ENCODE data around the gene EHMT1. TPM values are rescaled to one million over a fixed set of nuclear protein-coding genes. Genes with fewer than 3 reads are reported as not detected.

Gene EHMT1
- total RNA-seq, 2 experiments from 2014 or later = 111 to 118 TPM

DNA sequence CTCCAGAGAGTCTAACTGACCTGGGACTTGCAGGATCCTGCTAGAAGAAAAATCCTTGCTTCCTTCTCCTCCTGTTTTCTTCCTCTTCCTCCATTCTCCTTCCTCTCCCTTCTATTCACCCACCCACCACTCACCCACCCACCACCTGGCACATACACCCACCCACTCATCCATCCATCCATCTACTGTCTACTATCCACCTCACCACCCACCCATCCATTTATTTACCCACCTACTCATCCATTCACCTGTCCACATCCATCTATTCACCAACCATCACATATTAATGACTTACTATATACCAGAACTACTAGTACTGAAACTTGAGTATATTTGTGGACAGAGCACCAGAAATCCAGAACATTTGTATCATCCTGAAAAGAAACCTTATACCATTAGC lies 49.4 kb downstream of the EHMT1 start:
- H3K4me1 Mint-ChIP-seq = peaks cover 24% of the 10 kb centered on the region
- H3K9me3 Mint-ChIP-seq = no peaks in the 10 kb centered on the region
- DNase-seq (no peak), ATAC-seq (ENCODE audit: low read depth) (no peak)
- POLR2A ChIA-PET = no interaction called here
- H3K27me3 Mint-ChIP-seq = no peaks in the 10 kb centered on the region
- H3K36me3 Mint-ChIP-seq = peaks cover 12% of the 10 kb centered on the region
- no peak overlapping the region for H3K4me3 Mint-ChIP-seq
- H3K27ac Mint-ChIP-seq = no peak overlapping the region

DNA sequence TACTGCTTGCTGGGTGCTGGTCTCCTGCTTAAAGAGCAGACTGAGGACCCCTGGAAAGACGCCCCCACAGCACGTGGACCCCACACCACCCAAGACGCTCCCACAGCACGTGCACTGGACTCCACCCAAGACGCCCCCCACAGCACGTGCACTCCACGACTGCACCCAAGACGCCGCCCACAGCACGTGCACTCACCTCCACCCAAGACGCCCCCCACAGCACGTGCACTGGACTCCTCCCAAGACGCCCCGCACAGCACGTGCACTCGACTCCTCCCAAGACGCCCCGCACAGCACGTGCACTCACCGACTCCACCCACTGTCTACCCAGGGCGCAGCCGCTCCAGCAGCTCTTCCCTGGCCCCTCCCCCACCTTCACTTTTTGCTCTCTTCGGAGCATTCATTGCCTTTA lies 50.5 kb downstream of the EHMT1 start:
- H3K4me3 Mint-ChIP-seq = no peak overlapping the region
- H3K9me3 Mint-ChIP-seq = no peaks in the 10 kb centered on the region
- no peaks in the 10 kb centered on the region for H3K27me3 Mint-ChIP-seq
- DNase-seq (no peak), ATAC-seq (ENCODE audit: low read depth) (no peak)
- no peak overlapping the region for H3K27ac Mint-ChIP-seq
- POLR2A ChIA-PET = no interaction called here
- peaks cover 12% of the 10 kb centered on the region for H3K36me3 Mint-ChIP-seq
- H3K4me1 Mint-ChIP-seq = peaks cover 25% of the 10 kb centered on the region

DNA sequence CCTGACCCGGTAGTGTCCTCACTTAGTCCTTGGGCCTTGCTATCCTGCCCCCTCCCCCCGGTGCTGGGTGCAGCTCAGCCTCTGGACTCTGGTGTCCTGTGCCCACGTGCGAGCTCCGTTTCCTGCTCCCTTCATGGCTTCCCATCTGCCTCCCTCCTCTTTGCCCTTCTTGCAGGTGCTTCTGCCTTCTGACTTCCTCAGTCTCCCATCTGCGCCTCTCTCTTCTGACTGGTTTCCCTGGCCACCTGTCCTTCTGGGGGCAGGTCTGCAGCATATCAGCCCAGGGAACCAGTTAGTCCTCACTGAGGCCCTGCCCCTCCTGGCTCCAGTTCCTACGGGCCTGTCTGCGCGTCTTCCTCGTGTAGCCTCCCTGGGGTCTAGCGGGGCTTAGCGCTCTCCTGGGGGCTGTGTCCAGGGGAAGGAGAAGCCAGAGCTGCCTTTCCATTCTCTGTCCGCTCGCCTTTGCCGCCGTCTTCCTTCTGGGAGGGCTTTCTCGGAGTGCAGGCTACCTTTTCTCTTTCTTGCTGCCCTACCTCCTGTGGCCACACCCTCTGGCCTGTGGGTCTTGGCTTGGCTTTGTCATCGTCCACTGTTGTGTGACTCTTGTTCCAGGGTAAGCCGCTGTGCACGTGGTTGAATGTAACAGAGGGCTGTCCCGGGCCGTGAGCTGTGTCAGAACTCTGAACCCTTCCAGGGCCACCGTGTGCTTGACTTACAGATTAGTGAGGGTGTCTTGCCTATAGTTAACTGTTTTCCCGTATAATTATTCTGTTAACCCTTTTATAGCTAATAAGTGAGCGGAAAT lies 51.8 kb downstream of the EHMT1 start:
- H3K27ac Mint-ChIP-seq = peak overlapping the region; percentile 39
- H3K4me3 Mint-ChIP-seq = no peak overlapping the region
- POLR2A ChIA-PET = no interaction called here
- H3K36me3 Mint-ChIP-seq = peaks cover 14% of the 10 kb centered on the region
- H3K4me1 Mint-ChIP-seq = peaks cover 21% of the 10 kb centered on the region
- DNase-seq (no peak), ATAC-seq (ENCODE audit: low read depth) (no peak)
- no peaks in the 10 kb centered on the region for H3K27me3 Mint-ChIP-seq
- H3K9me3 Mint-ChIP-seq = no peaks in the 10 kb centered on the region

DNA sequence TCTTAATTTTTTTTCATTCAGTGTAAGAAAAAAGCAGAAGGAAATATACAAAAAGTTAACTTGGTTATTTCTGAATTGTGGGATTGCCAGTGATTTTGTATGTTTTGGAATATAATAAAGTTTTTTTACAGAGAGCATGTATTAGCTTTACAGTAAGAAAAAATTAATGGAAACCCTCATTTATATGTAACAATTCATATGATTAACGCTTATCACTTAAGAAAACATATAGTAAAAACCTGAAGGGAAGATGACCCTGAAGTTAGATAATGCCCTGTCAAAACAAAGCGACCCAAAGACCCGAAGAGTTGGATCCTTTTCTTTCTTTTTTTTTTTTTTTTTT lies 52.4 kb downstream of the EHMT1 start:
- no peaks in the 10 kb centered on the region for H3K9me3 Mint-ChIP-seq
- ATAC-seq (ENCODE audit: low read depth) (no peak), DNase-seq (no peak)
- H3K4me3 Mint-ChIP-seq = no peak overlapping the region
- peaks cover 21% of the 10 kb centered on the region for H3K4me1 Mint-ChIP-seq
- no peaks in the 10 kb centered on the region for H3K27me3 Mint-ChIP-seq
- no peak overlapping the region for H3K27ac Mint-ChIP-seq
- H3K36me3 Mint-ChIP-seq = peaks cover 14% of the 10 kb centered on the region
- POLR2A ChIA-PET = no interaction called here

DNA sequence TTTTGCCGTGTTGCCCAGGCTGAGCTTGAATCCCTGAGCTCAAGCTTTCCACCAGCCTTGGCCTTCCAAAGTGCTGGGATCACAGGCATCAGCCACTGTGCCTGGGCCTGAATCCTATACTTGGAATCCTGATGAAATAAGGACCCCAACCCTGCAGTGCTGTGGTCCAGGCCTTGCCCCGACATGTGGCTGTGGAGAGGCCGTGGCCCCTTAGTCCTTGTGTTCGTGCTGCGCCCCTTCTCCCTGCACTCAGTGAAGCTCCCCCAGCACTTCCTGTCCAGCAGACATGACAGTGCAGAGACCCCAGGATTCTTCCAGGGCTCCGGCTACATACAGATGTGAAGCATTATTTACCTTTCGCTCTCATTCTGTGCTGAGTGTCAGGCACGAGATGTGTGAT lies 52.9 kb downstream of the EHMT1 start:
- Mint-ChIP-seq H3K27me3 (no peaks in the 10 kb centered on the region), H3K4me1 (peaks cover 21% of the 10 kb centered on the region), H3K9me3 (no peaks in the 10 kb centered on the region), H3K4me3 (no peak overlapping the region), H3K36me3 (peaks cover 14% of the 10 kb centered on the region), H3K27ac (no peak overlapping the region)
- ATAC-seq (ENCODE audit: low read depth) (no peak), DNase-seq (no peak)
- POLR2A ChIA-PET = no interaction called here

DNA sequence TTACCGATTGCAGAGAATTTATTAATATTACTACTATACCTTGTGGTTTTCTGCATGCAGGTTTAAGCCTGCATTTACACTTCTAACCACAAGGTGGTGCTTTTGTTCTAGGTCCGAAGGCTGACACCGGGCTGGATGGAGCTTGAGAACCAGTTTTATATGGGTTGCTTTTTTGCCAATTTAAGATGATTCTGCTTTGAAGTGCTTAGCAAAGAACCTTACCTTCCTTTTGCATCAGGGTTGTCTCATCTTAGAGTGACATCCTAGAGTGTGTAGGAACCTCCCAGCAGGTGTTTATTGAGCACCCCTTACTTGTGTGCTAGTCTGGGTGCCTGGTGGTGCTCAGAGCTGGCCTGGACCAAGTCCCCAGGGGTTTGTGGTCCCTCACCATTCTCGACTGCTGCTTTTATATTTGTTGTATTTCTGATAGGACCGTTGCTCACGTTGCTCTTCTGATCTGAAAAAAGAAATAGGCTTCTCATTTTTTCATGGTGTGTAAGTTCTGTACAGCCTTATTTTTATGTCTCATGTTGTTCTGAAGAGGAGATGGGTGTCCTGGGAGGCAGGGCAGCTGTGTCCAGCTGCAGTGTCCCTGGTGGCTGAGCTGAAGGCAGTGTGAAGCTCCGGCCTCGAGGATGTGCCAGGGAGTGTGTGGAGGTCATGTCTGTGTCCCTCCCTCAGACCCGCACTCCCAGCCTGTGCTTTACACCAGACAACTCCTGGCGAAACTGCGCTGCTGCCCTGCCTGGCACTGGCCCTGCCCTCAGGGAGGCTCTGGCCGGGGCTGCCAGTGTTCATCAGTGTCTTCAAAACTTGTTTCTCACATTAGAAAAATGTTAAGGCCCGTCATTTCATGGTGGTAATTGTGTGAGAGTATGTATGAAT lies 54.3 kb downstream of the EHMT1 start:
- H3K4me1 Mint-ChIP-seq = peaks cover 20% of the 10 kb centered on the region
- peaks cover 11% of the 10 kb centered on the region for H3K36me3 Mint-ChIP-seq
- H3K27me3 Mint-ChIP-seq = no peaks in the 10 kb centered on the region
- ATAC-seq (ENCODE audit: low read depth) = peak; percentile 44
- DNase-seq = no peak
- no peak overlapping the region for H3K4me3 Mint-ChIP-seq
- H3K9me3 Mint-ChIP-seq = no peaks in the 10 kb centered on the region
- POLR2A ChIA-PET = interaction anchor here (0.6 kb wide), 1 partner anchor 122 kb away, joined by 4 read pairs; no protein-coding TSS in a partner anchor
- H3K27ac Mint-ChIP-seq = no peak overlapping the region

DNA sequence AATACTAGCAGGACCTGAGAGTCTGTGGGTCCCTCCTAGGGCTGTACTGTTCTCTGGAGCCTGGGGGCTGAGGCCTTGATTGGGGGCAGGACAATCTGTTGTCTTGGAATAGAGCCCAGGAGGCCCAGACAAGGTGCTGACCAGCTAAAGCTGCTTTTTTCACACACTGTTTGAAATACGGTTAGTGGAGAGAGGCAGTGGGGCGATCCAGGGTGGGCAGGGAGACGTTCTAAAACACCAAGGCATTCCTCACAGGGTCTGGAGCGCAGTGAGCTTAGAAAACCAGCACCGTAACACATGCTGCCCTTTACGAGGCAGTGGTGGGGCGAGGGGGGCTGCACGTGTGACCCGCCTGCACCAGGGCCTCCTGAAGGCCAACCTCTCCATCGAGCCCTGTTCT lies 55.1 kb downstream of the EHMT1 start:
- Mint-ChIP-seq H3K27ac (no peak overlapping the region), H3K4me1 (peaks cover 23% of the 10 kb centered on the region), H3K36me3 (peaks cover 12% of the 10 kb centered on the region), H3K4me3 (no peak overlapping the region), H3K9me3 (no peaks in the 10 kb centered on the region), H3K27me3 (no peaks in the 10 kb centered on the region)
- POLR2A ChIA-PET = interaction anchor here (0.6 kb wide), 1 partner anchor 121 kb away, joined by 4 read pairs; no protein-coding TSS in a partner anchor
- ATAC-seq (ENCODE audit: low read depth) = no peak
- no peak for DNase-seq

DNA sequence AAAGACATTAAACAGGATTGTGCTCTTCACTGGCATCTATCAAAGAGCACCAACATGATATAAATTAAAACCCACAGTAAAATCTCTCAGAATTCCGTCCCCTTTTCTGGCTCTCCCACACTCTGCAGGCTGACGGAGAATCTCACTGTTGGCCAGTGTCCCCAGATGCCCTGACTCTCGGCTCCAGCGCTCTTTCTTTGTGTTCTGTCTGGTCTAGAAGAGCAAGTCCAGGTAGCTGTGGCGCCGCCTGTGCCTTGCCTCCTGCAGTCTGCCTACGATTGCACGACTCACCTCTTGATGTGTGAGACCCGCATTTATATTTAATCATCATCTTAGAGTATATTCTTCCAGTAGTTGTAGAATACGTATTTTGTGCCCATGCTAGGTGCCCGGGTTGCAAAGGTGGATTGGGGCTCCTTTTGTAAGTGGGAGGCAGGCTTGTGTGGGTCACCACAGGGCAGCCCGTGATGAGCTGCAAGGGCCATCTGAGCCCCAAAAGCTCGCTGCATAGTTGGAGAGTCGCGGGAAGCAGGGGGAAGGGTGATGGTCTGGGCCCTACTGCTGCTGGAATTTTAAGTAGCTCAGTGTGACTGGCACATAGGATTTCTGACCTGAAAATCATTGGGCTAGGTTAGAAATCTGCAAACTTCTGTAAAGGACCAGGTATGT lies 55.6 kb downstream of the EHMT1 start:
- peaks cover 8% of the 10 kb centered on the region for H3K36me3 Mint-ChIP-seq
- POLR2A ChIA-PET = no interaction called here
- no peak overlapping the region for H3K4me3 Mint-ChIP-seq
- H3K9me3 Mint-ChIP-seq = no peaks in the 10 kb centered on the region
- peaks cover 24% of the 10 kb centered on the region for H3K4me1 Mint-ChIP-seq
- ATAC-seq (ENCODE audit: low read depth) = no peak
- DNase-seq = no peak
- no peak overlapping the region for H3K27ac Mint-ChIP-seq
- no peaks in the 10 kb centered on the region for H3K27me3 Mint-ChIP-seq

DNA sequence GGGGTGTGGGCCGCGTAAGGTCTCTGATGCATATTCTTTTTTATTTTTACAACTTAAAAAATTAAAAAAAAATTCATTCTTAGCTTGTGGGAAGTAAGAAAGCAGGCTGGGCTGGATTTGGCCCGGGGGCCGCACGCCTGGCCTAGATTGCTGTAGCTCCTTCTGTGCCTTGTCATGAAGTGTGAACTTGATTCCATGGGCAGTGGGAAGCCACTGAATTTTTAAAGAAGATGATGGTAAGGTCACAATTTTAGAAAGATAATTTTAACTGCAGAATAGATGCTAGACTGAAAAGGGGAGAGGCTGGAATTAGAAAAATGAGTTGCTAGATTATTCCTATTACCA lies 56.1 kb downstream of the EHMT1 start:
- ATAC-seq (ENCODE audit: low read depth) (no peak), DNase-seq (no peak)
- Mint-ChIP-seq H3K9me3 (no peaks in the 10 kb centered on the region), H3K4me3 (no peak overlapping the region), H3K27ac (no peak overlapping the region), H3K27me3 (no peaks in the 10 kb centered on the region), H3K36me3 (peaks cover 10% of the 10 kb centered on the region), H3K4me1 (peaks cover 26% of the 10 kb centered on the region)
- POLR2A ChIA-PET = no interaction called here

DNA sequence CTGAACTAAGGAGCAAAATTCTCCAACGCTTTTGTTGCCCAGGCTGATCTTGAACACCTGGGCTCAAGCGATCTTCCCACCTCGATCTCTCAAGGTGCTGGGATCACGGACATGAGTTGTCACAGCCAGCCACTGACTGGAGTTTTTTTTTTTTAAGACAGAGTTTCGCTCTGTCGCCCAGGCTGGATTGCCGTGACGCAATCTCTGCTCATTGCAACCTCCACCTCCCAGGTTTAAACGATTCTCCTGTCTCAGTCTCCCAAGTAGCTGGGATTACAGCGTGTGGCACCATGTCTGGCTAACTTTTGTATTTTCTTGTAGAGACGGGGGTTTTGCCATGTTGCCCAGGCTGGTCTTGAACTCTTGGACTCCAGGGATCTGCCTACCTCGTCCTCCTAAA lies 58.2 kb downstream of the EHMT1 start:
- Mint-ChIP-seq H3K36me3 (peaks cover 9% of the 10 kb centered on the region), H3K4me1 (peaks cover 21% of the 10 kb centered on the region), H3K9me3 (no peaks in the 10 kb centered on the region), H3K27ac (no peak overlapping the region), H3K27me3 (no peaks in the 10 kb centered on the region), H3K4me3 (no peak overlapping the region)
- ATAC-seq (ENCODE audit: low read depth) (no peak), DNase-seq (no peak)
- POLR2A ChIA-PET = no interaction called here

DNA sequence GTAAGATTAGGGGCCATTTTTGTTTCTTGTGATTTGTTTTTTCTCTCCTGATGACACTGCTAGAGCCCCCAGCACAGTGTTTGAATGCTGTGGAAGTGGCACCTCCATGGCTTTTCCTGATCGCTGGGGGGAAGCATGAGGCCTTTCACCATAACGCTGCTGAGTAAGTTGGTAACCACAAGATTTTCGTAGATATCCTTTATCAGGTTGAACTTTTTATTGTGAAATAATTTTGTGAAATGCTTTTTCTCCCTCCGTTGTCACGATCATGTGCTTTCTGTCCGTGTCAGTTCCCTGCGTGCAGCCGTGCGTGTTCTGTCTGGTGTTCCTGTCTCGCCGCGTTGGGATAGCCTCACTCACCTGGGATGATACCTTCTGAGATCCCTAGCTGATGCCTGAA lies 59.4 kb downstream of the EHMT1 start:
- Mint-ChIP-seq H3K36me3 (peaks cover 9% of the 10 kb centered on the region), H3K9me3 (no peaks in the 10 kb centered on the region), H3K4me3 (no peak overlapping the region), H3K4me1 (peaks cover 14% of the 10 kb centered on the region), H3K27ac (peak overlapping the region; percentile 37), H3K27me3 (no peaks in the 10 kb centered on the region)
- ATAC-seq (ENCODE audit: low read depth) (no peak), DNase-seq (no peak)
- POLR2A ChIA-PET = interaction anchor here (0.6 kb wide), 1 partner anchor 36 kb away, joined by 3 read pairs; no protein-coding TSS in a partner anchor

DNA sequence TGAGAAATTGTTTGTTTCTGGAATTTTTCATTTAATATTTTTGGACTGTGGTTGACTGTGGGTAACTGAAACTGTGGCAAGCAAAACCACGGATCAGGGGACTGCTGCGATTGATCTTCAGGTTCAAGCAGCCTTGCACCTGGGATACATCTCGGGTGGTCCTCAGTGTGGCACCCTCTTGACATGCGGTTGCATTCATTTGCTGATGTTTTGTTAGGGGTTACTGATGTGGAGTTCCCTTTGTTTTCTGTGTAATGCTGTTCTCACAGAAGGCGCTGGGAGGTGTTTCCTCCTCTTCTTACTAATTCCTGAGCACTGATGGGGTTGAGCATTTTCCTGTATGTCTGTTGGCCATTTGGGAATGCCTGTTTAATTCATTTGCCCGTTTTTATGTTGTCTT lies 60.4 kb downstream of the EHMT1 start:
- DNase-seq = no peak
- H3K9me3 Mint-ChIP-seq = no peaks in the 10 kb centered on the region
- H3K27ac Mint-ChIP-seq = no peak overlapping the region
- no peaks in the 10 kb centered on the region for H3K27me3 Mint-ChIP-seq
- H3K36me3 Mint-ChIP-seq = peaks cover 9% of the 10 kb centered on the region
- H3K4me1 Mint-ChIP-seq = peaks cover 12% of the 10 kb centered on the region
- ATAC-seq (ENCODE audit: low read depth) = no peak
- H3K4me3 Mint-ChIP-seq = no peak overlapping the region
- POLR2A ChIA-PET = no interaction called here

DNA sequence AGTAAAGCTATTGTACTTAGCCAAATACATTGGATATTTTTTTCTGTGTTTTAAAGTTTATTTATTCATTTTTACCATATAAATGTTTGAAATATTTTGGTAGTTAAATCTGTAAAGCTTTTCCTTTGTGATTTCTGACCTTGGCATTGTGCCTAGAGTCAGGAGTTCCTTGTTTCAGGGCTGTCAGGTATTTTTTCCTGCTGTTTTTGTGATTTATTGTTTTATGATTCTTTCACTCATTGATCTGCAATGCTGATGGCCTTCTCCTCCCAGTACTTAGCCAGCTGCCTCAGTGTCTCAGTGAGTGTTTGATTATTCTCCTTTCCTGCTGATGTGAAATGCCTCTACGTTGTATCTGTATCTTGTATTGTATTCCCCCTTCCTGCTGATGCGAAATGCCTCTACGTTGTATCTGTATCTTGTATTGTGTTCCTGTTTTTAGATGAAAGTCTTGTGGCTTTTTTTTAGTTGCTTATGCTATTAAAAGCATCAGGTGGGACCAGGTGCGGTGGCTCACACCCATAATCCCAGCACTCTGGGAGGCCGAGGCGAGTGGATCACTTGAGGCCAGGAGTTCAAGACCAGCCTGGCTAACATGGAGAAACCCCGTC lies 61.0 kb downstream of the EHMT1 start:
- Mint-ChIP-seq H3K27me3 (no peaks in the 10 kb centered on the region), H3K36me3 (peaks cover 12% of the 10 kb centered on the region), H3K9me3 (no peaks in the 10 kb centered on the region), H3K4me3 (no peak overlapping the region), H3K27ac (no peak overlapping the region), H3K4me1 (peaks cover 12% of the 10 kb centered on the region)
- DNase-seq (no peak), ATAC-seq (ENCODE audit: low read depth) (no peak)
- POLR2A ChIA-PET = no interaction called here
